Thyroid gland (tissue), 4 donors: ENCODE data around the gene DRD3. TPM values are rescaled to one million over a fixed set of nuclear protein-coding genes. Genes with fewer than 3 reads are reported as not detected.

Experiments
- DNase-seq, 2 donors: peaks; one replicate each; pipeline ENCODE4 v3.0.0-alpha.2; 2019
- H3K27ac ChIP-seq, 3 donors: fragments of 200-600 bp; sonication (generic); 1 replicate in 2 of 3; 2 replicates in 1 of 3; pipeline ENCODE4 v1.5.1; 2016 to 2019; ENCODE audit warnings: mild to moderate bottlenecking in 1 of 3, moderate library complexity in 1 of 3
- H3K27me3 ChIP-seq: fragments of 200-600 bp; sonication (generic); one replicate; pipeline ENCODE4 v1.5.1; 2019
- H3K36me3 ChIP-seq, 2 donors: fragments of 200-600 bp; sonication (generic); one replicate each; pipeline ENCODE4 v1.5.1; 2016 to 2019
- H3K4me1 ChIP-seq, 2 donors: fragments of 200-600 bp; sonication (generic); one replicate each; pipeline ENCODE4 v1.5.1; 2017 to 2019
- H3K4me3 ChIP-seq, 3 donors: fragments of 200-600 bp; sonication (generic); replicated peaks in 1 of 3; 1 replicate in 2 of 3; 2 replicates in 1 of 3; pipeline ENCODE4 v1.5.1; 2016; ENCODE audit warnings: mild to moderate bottlenecking in 1 of 3
- H3K9me3 ChIP-seq: fragments of 200-600 bp; sonication (generic); one replicate; pipeline ENCODE4 v1.5.1; 2017
- CTCF ChIP-seq, 6 experiments: fragments of 200-600 bp in 3 of 6; fragments of 450-650 bp in 3 of 6; sonication (generic) in 3 of 6; IDR thresholded peaks; one replicate each; pipeline ENCODE4 v1.5.1; 2016 to 2019; ENCODE audit warnings: antibody characterized with exemption in 6 of 6, mild to moderate bottlenecking in 2 of 6, inconsistent platforms in 1 of 6, moderate library complexity in 1 of 6
- POLR2A ChIP-seq, 2 donors: fragments of 450-650 bp; IDR thresholded peaks; one replicate each; pipeline ENCODE4 v1.6.1; 2017; ENCODE audit warnings: antibody characterized with exemption in 2 of 2, mild to moderate bottlenecking in 2 of 2, moderate library complexity in 1 of 2
- WGBS, 2 donors: methylation state at CpG; one replicate each; pipeline ENCODE4 v1.1.5; 2017; 5-methylcytosine and 5-hydroxymethylcytosine counted together
- intact Hi-C: fragments of 100-400 bp; cut with DNase I; formaldehyde crosslinking; loops from one replicate; pipeline ENCODE4 v1.15.1; 2023
- total RNA-seq, 4 donors: library from RNA; depleted of rRNA; stranded (reverse); fragments of >200 nt; gene quantifications; one replicate each; pipeline ENCODE4 v1.2.3, GENCODE V29; 2016

The DRD3 gene
- total RNA-seq, 4 donors from 2014 or later: not detected

- Histone ChIP-seq H3K9me3 (no peaks in the 10 kb centered on the region), H3K27ac (no peak overlapping the region), H3K4me1 (no peaks in the 10 kb centered on the region), H3K36me3 (no peaks in the 10 kb centered on the region), H3K4me3 (no peak overlapping the region), H3K27me3 (no peaks in the 10 kb centered on the region)
- 73 to 77% methylated on average over 3 of the region's 3 CpGs for WGBS, 2 donors
- TF ChIP-seq POLR2A (IDR thresholded peaks at IDR 0.05): no peak
- TF ChIP-seq CTCF (IDR thresholded peaks at IDR 0.05): no peak
- DNase-seq: no peak
- intact Hi-C loops: no loop called here
These were observed 67.6 kb downstream of the DRD3 start for GRCh38 chr3:114111060-114111770.

GRCh38 chr3:114110439-114110838, 68.4 kb downstream of the DRD3 start:
- no peaks in the 10 kb centered on the region for H3K4me1 ChIP-seq
- H3K27me3 ChIP-seq: no peaks in the 10 kb centered on the region
- H3K9me3 ChIP-seq: no peaks in the 10 kb centered on the region
- TF ChIP-seq POLR2A (IDR thresholded peaks at IDR 0.05) (no peak), CTCF (IDR thresholded peaks at IDR 0.05) (no peak)
- H3K36me3 ChIP-seq: no peaks in the 10 kb centered on the region
- DNase-seq: no peak
- H3K27ac ChIP-seq: no peak overlapping the region
- H3K4me3 ChIP-seq: no peak overlapping the region
- intact Hi-C loops: no loop called here
- WGBS, 2 donors: 71 to 72% methylated on average over 5 of the region's 5 CpGs

DNA sequence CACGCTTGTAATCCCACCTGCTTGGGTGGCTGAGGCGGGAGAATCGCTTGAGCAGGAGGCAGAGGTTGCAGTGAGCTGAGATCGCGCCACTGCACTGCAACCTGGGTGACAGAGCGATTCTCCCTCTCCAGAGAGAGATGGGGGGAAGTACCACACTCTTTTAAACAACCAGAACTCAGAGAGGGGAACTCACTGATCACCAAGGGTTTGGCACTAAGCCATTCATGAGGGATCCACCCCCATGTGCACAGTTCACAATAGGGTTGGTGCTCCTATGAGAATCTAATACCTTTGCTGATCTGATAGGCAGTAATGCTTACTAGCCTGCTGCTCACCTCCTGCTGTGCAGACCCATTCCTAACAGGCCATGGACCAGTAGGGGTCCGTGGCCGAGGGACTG, 70.7 kb downstream of the DRD3 start:
- intact Hi-C loops: no loop called here
- DNase-seq: no peak
- Histone ChIP-seq H3K4me1 (no peaks in the 10 kb centered on the region), H3K4me3 (no peak overlapping the region), H3K9me3 (no peaks in the 10 kb centered on the region), H3K27ac (no peak overlapping the region), H3K36me3 (no peaks in the 10 kb centered on the region), H3K27me3 (no peaks in the 10 kb centered on the region)
- 92 to 93% methylated on average over 8 of the region's 8 CpGs for WGBS, 2 donors
- TF ChIP-seq POLR2A (IDR thresholded peaks at IDR 0.05) (no peak), CTCF (IDR thresholded peaks at IDR 0.05) (no peak)

DNA sequence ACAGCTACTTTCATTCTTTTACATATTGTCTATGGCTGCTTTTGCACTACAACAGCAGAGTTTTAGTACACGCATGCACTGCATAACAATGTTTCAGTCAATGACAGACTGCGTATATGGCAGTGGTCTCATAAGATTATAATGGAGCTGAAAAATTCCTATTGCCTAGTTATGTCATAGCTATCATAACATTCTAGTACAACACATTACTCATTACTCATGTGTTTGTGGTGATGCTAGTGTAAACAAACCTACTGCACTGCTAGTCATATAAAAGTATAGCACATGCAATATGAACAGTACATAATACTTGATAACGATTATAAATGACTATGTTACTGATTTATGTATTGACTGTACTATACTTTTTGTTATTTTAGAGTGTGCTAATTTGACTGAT, 74.4 kb downstream of the DRD3 start:
- TF ChIP-seq POLR2A (IDR thresholded peaks at IDR 0.05) (no peak), CTCF (IDR thresholded peaks at IDR 0.05) (no peak)
- Histone ChIP-seq H3K4me3 (no peak overlapping the region), H3K4me1 (no peaks in the 10 kb centered on the region), H3K36me3 (no peaks in the 10 kb centered on the region), H3K27me3 (no peaks in the 10 kb centered on the region), H3K9me3 (no peaks in the 10 kb centered on the region), H3K27ac (no peak overlapping the region)
- WGBS, 2 donors: 89 to 93% methylated on average over 3 of the region's 3 CpGs
- intact Hi-C loops: no loop called here
- no peak for DNase-seq

DNA sequence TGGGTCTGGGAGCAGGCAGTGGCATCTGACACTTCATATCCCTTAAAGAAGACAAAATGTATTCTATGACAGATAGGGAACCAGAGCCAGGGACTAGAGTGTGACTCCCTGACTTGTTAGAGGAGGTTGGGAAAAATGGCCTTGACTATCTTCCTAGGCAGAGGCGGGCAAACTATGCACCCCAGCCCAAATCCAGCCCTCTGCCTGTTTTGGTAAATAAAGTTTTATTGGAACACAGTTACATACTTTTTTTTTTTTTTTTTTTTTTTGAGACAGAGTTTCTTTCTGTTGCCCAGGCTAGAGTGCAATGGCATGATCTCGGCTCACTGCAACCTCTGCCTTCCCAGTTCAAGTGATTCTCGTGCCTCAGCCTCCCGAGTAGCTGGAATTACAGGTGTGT, 75.0 kb downstream of the DRD3 start:
- no peaks in the 10 kb centered on the region for H3K27me3 ChIP-seq
- H3K4me3 ChIP-seq: no peak overlapping the region
- no peak overlapping the region for H3K27ac ChIP-seq
- no peak for DNase-seq
- H3K4me1 ChIP-seq: no peaks in the 10 kb centered on the region
- no peaks in the 10 kb centered on the region for H3K9me3 ChIP-seq
- intact Hi-C loops: no loop called here
- TF ChIP-seq CTCF (IDR thresholded peaks at IDR 0.05): no peak
- TF ChIP-seq POLR2A (IDR thresholded peaks at IDR 0.05): no peak
- WGBS, 2 donors: 96% methylated on average over 4 of the region's 4 CpGs
- H3K36me3 ChIP-seq: no peaks in the 10 kb centered on the region
